Nephron progenitor cell (in vitro differentiated cells): ENCODE measurements around the gene PPARA.

Experiments
- DNase-seq: peaks from one replicate; pipeline ENCODE4 v3.0.0; 2021
- H3K27ac Mint-ChIP-seq: 2 replicates; pipeline ENCODE4 v1.8.0; 2021; ENCODE audit warnings: mild to moderate bottlenecking, moderate library complexity, mixed read lengths
- H3K27me3 Mint-ChIP-seq: 2 replicates; pipeline ENCODE4 v1.8.0; 2021; ENCODE audit warnings: mild to moderate bottlenecking, low read depth, mixed read lengths; ENCODE audit not compliant: poor library complexity
- H3K36me3 Mint-ChIP-seq: 2 replicates; pipeline ENCODE4 v1.8.0; 2021; ENCODE audit warnings: low read depth, mixed read lengths
- H3K4me1 Mint-ChIP-seq: 2 replicates; pipeline ENCODE4 v1.8.0; 2021; ENCODE audit warnings: mixed read lengths
- H3K4me3 Mint-ChIP-seq: 2 replicates; pipeline ENCODE4 v1.8.0; 2021; ENCODE audit warnings: mild to moderate bottlenecking, moderate library complexity, mixed read lengths
- H3K9me3 Mint-ChIP-seq: 2 replicates; pipeline ENCODE4 v1.8.0; 2021; ENCODE audit warnings: mild to moderate bottlenecking, moderate library complexity, mixed read lengths
- CTCF ChIP-seq: fragments of 200-600 bp; sonication (generic); IDR thresholded peaks from 2 replicates; pipeline ENCODE4 v1.5.0; 2021; ENCODE audit warnings: antibody characterized with exemption

PPARA gene

GRCh38 chr22:46250035-46250782 lies 99.9 kb downstream of the PPARA start, which contains the start of gene CDPF1:
CDPF1 (minus strand) TSS chr22:46250293; CDS start chr22:46248284, 2,009 bp downstream.
- Mint-ChIP-seq H3K4me3 (peak within 1 kb of the TSS; percentile 75), H3K27me3 (peaks cover 8% of the 10 kb centered on the region), H3K36me3 (peaks cover 18% of the 10 kb centered on the region), H3K27ac (no peak within 1 kb of the TSS), H3K4me1 (peaks cover 22% of the 10 kb centered on the region), H3K9me3 (peaks cover 18% of the 10 kb centered on the region)
- DNase-seq: peak; percentile 90
- no peak for TF ChIP-seq CTCF

DNA sequence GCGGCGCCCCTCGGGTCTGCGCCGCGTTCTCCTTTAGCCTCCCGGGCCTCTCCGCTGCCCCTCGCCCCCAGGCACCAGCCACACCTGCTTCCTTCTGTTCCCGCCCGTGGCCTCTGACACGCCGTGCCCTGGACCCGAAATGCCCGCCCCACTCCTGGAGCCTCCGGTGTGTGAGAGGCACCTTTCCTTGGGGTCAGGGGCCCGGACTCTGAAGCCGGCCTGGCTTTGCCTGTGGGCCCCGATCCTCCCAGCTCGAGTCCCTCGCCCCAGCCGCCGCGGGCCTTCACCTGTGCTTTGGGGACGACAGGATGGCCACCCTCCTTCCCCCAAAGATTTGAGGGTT lies 100.4 kb downstream of the PPARA start:
- peak overlapping the region; percentile 75 for H3K4me3 Mint-ChIP-seq
- no peak for DNase-seq
- peaks cover 18% of the 10 kb centered on the region for H3K36me3 Mint-ChIP-seq
- H3K4me1 Mint-ChIP-seq: peaks cover 22% of the 10 kb centered on the region
- peaks cover 14% of the 10 kb centered on the region for H3K27me3 Mint-ChIP-seq
- no peak overlapping the region for H3K27ac Mint-ChIP-seq
- no peak for TF ChIP-seq CTCF
- H3K9me3 Mint-ChIP-seq: peaks cover 22% of the 10 kb centered on the region

DNA sequence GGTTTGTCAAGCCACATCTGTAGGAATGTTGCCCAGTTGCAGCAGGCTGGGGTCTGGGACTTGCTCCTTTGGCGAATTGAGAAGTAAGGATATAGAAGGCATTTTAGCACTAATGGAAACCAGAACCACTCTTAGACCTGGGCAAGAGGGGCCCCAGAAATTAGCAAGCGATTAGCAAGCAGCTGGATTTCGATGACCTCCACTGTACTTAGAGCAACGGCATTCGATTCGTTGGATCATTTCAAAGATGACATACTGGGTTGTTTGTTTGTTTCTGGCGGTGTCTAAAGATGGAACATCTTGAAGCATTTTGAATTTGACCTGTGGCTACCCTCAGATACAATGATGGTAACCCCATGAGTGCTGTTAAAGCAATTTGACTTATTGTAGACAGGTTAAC lies 100.9 kb downstream of the PPARA start:
- Mint-ChIP-seq H3K4me3 (peak overlapping the region; percentile 75), H3K27me3 (peaks cover 16% of the 10 kb centered on the region), H3K4me1 (peaks cover 22% of the 10 kb centered on the region), H3K9me3 (peaks cover 26% of the 10 kb centered on the region), H3K27ac (no peak overlapping the region), H3K36me3 (peaks cover 18% of the 10 kb centered on the region)
- no peak for TF ChIP-seq CTCF
- no peak for DNase-seq

GRCh38 chr22:46251816-46252380 lies 101.6 kb downstream of the PPARA start:
- Mint-ChIP-seq H3K36me3 (peaks cover 23% of the 10 kb centered on the region), H3K4me1 (peaks cover 22% of the 10 kb centered on the region), H3K9me3 (peaks cover 33% of the 10 kb centered on the region), H3K27me3 (peaks cover 19% of the 10 kb centered on the region), H3K4me3 (peak overlapping the region; percentile 75), H3K27ac (no peak overlapping the region)
- DNase-seq: no peak
- no peak for TF ChIP-seq CTCF

GRCh38 chr22:46256358-46256958 lies 106.1 kb downstream of the PPARA start:
- Mint-ChIP-seq H3K4me3 (no peak overlapping the region), H3K36me3 (peaks cover 35% of the 10 kb centered on the region), H3K9me3 (peaks cover 73% of the 10 kb centered on the region), H3K27ac (no peak overlapping the region), H3K4me1 (peaks cover 4% of the 10 kb centered on the region), H3K27me3 (peaks cover 64% of the 10 kb centered on the region)
- TF ChIP-seq CTCF: no peak
- DNase-seq: no peak
